K562 (cell line): ENCODE measurements around the gene POMT2. TPM values are rescaled to one million over a fixed set of nuclear protein-coding genes. Genes with fewer than 3 reads are reported as not detected.

Source experiments
- DEAF1 ChIP-seq: fragments of 450-650 bp; formaldehyde crosslinking; IDR thresholded peaks from 2 replicates; pipeline ENCODE4 v1.4.0; 2020; ENCODE audit warnings: mild to moderate bottlenecking, moderate library complexity
- FOXJ2 ChIP-seq: fragments of 200-800 bp; sonication (Bioruptor generic); IDR thresholded peaks from 2 replicates; pipeline ENCODE4 v1.6.1; 2016; ENCODE audit warnings: missing genetic modification characterization, missing compliant biosample characterization
- HIVEP1 ChIP-seq: fragments of 250-450 bp; sonication (Bioruptor Pico); IDR thresholded peaks from 2 replicates; pipeline ENCODE4 v1.4.0; 2020; ENCODE audit warnings: mild to moderate bottlenecking
- HMG20A ChIP-seq: fragments of 450-650 bp; formaldehyde crosslinking; conservative IDR thresholded peaks from 2 replicates; pipeline ENCODE4 v1.4.0; 2020; ENCODE audit warnings: mild to moderate bottlenecking, mixed read lengths
- polyA plus RNA-seq, 8 experiments: library from polyadenylated mRNA; depleted of rRNA in 4 of 8; stranded (reverse) in 5 of 8; unstranded in 3 of 8; fragments of >200 nt; fragmentation: Nextera tagmentation in 2 of 8; fragmentation: Illumina TruSeq in 1 of 8; extraction: Ambion mirVana in 2 of 8; extraction: Trizol in 1 of 8; gene quantifications; 2 replicates each; pipeline versions ENCODE4 v1.2.1 to v1.2.3, GENCODE V29; 2011 to 2014; ENCODE audit warnings: inconsistent platforms in 1 of 8, missing spikeins in 1 of 8
- total RNA-seq, 7 experiments: library from RNA; depleted of rRNA in 6 of 7; stranded (reverse); fragments of >200 nt in 6 of 7; fragmentation: Illumina TruSeq in 2 of 7; extraction: Trizol in 2 of 7; gene quantifications; 2 replicates each; pipeline versions ENCODE4 v1.2.1 to v1.2.3, GENCODE V29; 2011 to 2021; ENCODE audit warnings: low replicate concordance in 1 of 7
- TF ChIP-seq, protein P1 (sequence below): fragments of 200-600 bp; sonication (generic); IDR thresholded peaks from one replicate; pipeline ENCODE4 v1.6.1; 2012; ENCODE audit warnings: mild to moderate bottlenecking, low read depth, low read length, inconsistent platforms
- TF ChIP-seq, protein P2 (sequence below): sonication (generic); formaldehyde crosslinking; IDR thresholded peaks from 2 replicates; pipeline ENCODE4 v1.8.0; 2023; ENCODE audit warnings: mild to moderate bottlenecking, missing genetic modification reagents

The POMT2 gene
- total and polyA plus RNA-seq, 9 of the 15 experiments (the other 6 are each of a cell fraction or from before 2014, with no cell fraction given): 0.39 to 16.6 (median 7.8) TPM

DNA sequence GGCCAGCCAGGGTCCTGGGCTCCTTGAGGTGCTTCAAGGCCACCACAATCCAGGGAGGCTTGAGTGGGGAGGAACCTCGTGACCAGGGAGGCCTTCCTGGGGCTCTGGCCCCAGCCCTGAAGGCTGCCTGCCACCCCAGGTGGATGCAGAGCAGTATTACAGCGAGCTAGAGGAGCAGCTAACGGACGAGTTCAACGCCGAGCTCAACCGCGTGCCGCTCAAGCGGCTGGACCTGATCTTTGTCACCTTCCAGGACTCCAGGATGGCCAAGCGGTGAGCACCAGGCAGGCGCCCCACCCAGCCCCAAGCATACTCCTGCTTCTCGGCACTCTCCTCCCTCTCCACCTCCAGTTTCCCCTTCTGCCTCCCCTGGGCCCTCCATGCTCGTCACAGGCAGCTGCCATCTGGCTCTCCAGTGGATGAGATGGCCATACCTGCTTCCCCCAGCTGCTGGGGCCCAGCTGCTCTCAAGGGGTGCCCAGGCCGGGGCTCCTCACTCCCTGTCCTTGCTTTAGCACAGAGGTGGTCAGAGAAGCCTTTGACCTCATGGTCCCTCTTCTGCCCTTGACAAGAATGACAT lies 80.3 kb downstream of the POMT2 start (continued):
- TF ChIP-seq, protein P1, sequence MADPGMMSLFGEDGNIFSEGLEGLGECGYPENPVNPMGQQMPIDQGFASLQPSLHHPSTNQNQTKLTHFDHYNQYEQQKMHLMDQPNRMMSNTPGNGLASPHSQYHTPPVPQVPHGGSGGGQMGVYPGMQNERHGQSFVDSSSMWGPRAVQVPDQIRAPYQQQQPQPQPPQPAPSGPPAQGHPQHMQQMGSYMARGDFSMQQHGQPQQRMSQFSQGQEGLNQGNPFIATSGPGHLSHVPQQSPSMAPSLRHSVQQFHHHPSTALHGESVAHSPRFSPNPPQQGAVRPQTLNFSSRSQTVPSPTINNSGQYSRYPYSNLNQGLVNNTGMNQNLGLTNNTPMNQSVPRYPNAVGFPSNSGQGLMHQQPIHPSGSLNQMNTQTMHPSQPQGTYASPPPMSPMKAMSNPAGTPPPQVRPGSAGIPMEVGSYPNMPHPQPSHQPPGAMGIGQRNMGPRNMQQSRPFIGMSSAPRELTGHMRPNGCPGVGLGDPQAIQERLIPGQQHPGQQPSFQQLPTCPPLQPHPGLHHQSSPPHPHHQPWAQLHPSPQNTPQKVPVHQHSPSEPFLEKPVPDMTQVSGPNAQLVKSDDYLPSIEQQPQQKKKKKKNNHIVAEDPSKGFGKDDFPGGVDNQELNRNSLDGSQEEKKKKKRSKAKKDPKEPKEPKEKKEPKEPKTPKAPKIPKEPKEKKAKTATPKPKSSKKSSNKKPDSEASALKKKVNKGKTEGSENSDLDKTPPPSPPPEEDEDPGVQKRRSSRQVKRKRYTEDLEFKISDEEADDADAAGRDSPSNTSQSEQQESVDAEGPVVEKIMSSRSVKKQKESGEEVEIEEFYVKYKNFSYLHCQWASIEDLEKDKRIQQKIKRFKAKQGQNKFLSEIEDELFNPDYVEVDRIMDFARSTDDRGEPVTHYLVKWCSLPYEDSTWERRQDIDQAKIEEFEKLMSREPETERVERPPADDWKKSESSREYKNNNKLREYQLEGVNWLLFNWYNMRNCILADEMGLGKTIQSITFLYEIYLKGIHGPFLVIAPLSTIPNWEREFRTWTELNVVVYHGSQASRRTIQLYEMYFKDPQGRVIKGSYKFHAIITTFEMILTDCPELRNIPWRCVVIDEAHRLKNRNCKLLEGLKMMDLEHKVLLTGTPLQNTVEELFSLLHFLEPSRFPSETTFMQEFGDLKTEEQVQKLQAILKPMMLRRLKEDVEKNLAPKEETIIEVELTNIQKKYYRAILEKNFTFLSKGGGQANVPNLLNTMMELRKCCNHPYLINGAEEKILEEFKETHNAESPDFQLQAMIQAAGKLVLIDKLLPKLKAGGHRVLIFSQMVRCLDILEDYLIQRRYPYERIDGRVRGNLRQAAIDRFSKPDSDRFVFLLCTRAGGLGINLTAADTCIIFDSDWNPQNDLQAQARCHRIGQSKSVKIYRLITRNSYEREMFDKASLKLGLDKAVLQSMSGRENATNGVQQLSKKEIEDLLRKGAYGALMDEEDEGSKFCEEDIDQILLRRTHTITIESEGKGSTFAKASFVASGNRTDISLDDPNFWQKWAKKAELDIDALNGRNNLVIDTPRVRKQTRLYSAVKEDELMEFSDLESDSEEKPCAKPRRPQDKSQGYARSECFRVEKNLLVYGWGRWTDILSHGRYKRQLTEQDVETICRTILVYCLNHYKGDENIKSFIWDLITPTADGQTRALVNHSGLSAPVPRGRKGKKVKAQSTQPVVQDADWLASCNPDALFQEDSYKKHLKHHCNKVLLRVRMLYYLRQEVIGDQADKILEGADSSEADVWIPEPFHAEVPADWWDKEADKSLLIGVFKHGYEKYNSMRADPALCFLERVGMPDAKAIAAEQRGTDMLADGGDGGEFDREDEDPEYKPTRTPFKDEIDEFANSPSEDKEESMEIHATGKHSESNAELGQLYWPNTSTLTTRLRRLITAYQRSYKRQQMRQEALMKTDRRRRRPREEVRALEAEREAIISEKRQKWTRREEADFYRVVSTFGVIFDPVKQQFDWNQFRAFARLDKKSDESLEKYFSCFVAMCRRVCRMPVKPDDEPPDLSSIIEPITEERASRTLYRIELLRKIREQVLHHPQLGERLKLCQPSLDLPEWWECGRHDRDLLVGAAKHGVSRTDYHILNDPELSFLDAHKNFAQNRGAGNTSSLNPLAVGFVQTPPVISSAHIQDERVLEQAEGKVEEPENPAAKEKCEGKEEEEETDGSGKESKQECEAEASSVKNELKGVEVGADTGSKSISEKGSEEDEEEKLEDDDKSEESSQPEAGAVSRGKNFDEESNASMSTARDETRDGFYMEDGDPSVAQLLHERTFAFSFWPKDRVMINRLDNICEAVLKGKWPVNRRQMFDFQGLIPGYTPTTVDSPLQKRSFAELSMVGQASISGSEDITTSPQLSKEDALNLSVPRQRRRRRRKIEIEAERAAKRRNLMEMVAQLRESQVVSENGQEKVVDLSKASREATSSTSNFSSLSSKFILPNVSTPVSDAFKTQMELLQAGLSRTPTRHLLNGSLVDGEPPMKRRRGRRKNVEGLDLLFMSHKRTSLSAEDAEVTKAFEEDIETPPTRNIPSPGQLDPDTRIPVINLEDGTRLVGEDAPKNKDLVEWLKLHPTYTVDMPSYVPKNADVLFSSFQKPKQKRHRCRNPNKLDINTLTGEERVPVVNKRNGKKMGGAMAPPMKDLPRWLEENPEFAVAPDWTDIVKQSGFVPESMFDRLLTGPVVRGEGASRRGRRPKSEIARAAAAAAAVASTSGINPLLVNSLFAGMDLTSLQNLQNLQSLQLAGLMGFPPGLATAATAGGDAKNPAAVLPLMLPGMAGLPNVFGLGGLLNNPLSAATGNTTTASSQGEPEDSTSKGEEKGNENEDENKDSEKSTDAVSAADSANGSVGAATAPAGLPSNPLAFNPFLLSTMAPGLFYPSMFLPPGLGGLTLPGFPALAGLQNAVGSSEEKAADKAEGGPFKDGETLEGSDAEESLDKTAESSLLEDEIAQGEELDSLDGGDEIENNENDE: no peak
- TF ChIP-seq DEAF1 (CRISPR knock-in tag) (no peak), HIVEP1 (CRISPR knock-in tag) (no peak), FOXJ2 (tag) (no peak), HMG20A (CRISPR knock-in tag) (no peak)
- TF ChIP-seq, protein P2, sequence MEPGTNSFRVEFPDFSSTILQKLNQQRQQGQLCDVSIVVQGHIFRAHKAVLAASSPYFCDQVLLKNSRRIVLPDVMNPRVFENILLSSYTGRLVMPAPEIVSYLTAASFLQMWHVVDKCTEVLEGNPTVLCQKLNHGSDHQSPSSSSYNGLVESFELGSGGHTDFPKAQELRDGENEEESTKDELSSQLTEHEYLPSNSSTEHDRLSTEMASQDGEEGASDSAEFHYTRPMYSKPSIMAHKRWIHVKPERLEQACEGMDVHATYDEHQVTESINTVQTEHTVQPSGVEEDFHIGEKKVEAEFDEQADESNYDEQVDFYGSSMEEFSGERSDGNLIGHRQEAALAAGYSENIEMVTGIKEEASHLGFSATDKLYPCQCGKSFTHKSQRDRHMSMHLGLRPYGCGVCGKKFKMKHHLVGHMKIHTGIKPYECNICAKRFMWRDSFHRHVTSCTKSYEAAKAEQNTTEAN (CRISPR knock-in tag): no peak
